ENCODE results near the gene RHAG. TPM values are rescaled to one million over a fixed set of nuclear protein-coding genes. Genes with fewer than 3 reads are reported as not detected.

Gene RHAG
- total RNA-seq, 1 donor from 2014 or later = not detected

GRCh38 chr6:49649988-49650387 lies 13.3 kb upstream of the RHAG start:
- TF ChIP-seq, protein P1, sequence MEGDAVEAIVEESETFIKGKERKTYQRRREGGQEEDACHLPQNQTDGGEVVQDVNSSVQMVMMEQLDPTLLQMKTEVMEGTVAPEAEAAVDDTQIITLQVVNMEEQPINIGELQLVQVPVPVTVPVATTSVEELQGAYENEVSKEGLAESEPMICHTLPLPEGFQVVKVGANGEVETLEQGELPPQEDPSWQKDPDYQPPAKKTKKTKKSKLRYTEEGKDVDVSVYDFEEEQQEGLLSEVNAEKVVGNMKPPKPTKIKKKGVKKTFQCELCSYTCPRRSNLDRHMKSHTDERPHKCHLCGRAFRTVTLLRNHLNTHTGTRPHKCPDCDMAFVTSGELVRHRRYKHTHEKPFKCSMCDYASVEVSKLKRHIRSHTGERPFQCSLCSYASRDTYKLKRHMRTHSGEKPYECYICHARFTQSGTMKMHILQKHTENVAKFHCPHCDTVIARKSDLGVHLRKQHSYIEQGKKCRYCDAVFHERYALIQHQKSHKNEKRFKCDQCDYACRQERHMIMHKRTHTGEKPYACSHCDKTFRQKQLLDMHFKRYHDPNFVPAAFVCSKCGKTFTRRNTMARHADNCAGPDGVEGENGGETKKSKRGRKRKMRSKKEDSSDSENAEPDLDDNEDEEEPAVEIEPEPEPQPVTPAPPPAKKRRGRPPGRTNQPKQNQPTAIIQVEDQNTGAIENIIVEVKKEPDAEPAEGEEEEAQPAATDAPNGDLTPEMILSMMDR (conservative IDR thresholded peaks at IDR 0.05; ENCODE audit: low read depth, low read length) = no peak
- H3K4me3 ChIP-seq (ENCODE audit: low read depth, low read length) = no peak overlapping the region
- DNase-seq (ENCODE audit: low read depth) = no peak

DNA sequence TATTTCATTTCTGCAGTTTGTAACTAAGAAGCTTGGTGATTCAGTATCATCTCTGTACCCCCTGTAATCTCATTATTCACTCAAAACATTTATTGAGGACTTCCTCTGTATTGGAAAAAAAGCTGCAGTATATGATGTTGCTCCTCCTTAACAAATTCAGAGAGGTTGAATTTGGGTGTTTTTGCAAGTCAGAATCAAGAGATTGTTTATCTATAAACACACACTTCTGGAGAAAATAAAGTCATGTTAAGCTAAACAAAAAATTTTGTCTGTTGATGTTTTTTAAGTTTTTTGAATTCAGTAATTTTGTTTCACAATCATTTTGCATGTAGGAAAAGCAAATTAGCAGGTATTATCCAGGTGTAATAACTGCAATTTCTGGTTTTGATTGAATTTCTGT lies 11.4 kb upstream of the RHAG start:
- no peak overlapping the region for H3K4me3 ChIP-seq (ENCODE audit: low read depth, low read length)
- no peak for DNase-seq (ENCODE audit: low read depth)
- TF ChIP-seq, protein P1 (conservative IDR thresholded peaks at IDR 0.05; ENCODE audit: low read depth, low read length) = no peak

GRCh38 chr6:49647476-49647875 lies 10.8 kb upstream of the RHAG start:
- DNase-seq (ENCODE audit: low read depth) = no peak
- TF ChIP-seq, protein P1 (conservative IDR thresholded peaks at IDR 0.05; ENCODE audit: low read depth, low read length) = no peak
- H3K4me3 ChIP-seq (ENCODE audit: low read depth, low read length) = no peak overlapping the region

- TF ChIP-seq, protein P1 (conservative IDR thresholded peaks at IDR 0.05; ENCODE audit: low read depth, low read length) = no peak
- no peak overlapping the region for H3K4me3 ChIP-seq (ENCODE audit: low read depth, low read length)
- DNase-seq (ENCODE audit: low read depth) = no peak
Observed at GRCh38 chr6:49646942-49647341, 10.3 kb upstream of the RHAG start.

GRCh38 chr6:49646130-49646824 lies 9.6 kb upstream of the RHAG start:
- TF ChIP-seq, protein P1 (conservative IDR thresholded peaks at IDR 0.05; ENCODE audit: low read depth, low read length) = no peak
- no peak for DNase-seq (ENCODE audit: low read depth)
- no peak overlapping the region for H3K4me3 ChIP-seq (ENCODE audit: low read depth, low read length)

- DNase-seq (ENCODE audit: low read depth) = no peak
Observed at GRCh38 chr6:49645139-49645538, 8.5 kb upstream of the RHAG start.

More at GRCh38 chr6:49645139-49645538, 8.5 kb upstream of the RHAG start:
- TF ChIP-seq, protein P1 (conservative IDR thresholded peaks at IDR 0.05; ENCODE audit: low read depth, low read length) = no peak
- no peak overlapping the region for H3K4me3 ChIP-seq (ENCODE audit: low read depth, low read length)

All from epithelial cell of proximal tubule (primary cell).